ENCODE measurements around the gene SORCS1.

Gene SORCS1

DNA sequence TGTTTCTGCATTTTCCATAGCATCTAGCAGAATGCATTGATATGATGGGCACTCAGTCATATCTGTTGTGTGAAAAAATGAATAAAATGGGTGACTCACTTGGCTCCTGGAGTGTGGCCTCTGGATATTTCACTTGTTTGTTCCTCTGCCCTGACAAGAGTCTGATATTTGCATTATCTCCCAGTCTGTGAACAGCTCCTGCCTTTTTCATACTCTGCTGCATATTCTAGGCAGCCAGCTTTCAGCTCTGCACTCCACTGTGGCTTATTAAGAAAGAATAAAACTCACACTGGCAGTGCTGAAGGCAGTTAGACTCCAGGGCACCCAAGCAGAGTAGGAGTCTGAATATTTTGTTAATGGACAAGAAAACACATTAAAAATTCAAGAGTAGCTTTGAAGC, 623.9 kb downstream of the SORCS1 start:
- DNase-seq (ENCODE audit: low read depth in 2 of 2), result no peak

GRCh38 chr10:106537866-106538265, 626.6 kb downstream of the SORCS1 start:
- no peak for DNase-seq (ENCODE audit: low read depth in 2 of 2)

DNA sequence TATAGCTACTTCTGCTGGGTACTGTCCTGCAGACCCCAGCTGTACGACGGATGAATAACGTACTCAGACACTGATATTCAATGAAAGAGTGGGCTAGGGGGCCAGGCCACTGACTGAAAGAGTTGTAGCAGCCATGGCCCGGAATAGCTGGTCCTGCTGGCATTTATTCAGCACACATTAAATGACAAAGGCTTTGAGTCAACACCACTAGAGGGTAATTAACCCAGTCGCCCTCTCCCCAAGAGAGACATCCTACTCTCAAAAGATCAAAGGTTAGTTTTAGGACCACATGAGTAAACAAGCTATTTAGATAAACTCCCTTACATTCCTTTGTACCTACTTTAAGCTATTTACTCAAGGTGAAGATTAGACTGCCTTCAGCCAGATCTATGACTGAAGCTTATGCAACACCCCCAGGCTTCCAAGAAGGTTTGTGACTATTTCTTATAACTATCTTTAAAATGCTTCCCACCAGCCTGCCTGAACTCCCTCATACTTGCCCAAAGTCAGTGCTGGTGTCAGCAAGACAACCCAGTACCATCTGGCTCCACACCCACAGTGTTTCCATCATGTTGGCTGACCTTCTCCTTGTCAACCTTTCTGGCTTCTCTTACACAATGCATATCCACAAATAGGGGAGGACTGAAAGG, 629.1 kb downstream of the SORCS1 start:
- no peak for DNase-seq (ENCODE audit: low read depth in 2 of 2)

DNA sequence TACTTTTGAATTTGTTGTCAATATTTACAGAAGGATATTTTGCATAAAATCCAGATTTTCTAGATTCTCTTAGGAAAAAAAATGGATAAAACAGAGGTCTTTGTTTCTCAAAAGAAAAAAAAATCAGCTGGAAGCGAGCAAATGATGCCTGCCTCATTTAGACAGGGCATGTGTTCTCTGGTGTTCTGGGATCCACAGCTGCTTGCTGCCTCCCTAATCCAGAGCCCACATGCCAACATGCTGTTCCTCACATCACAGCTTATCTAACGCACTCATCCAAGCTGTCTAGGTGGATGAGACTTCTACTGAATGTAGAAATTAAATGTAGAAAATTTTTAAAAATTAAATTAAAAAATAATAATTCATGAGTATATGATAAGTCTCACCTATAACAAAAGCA, 630.1 kb downstream of the SORCS1 start:
- DNase-seq (ENCODE audit: low read depth in 2 of 2), result no peak

- DNase-seq (ENCODE audit: low read depth in 2 of 2), result no peak
Measured at GRCh38 chr10:106528702-106529101, 635.8 kb downstream of the SORCS1 start.

GRCh38 chr10:106525835-106526234, 638.7 kb downstream of the SORCS1 start:
- no peak for DNase-seq (ENCODE audit: low read depth in 2 of 2)
